Measurements from ENCODE around the gene MYO6.
"Not testable (repeated sequence)": the region's sequence is repeated elsewhere in the genome, so short reads cannot be mapped to it uniquely, and the experiment has no call there.

MYO6 gene

GRCh38 chr6:75748743-75749538 is at the start of gene MYO6:
Gene MYO6 (plus strand): TSS chr6:75749239. CDS start chr6:75817548, 68,309 bp downstream.
- peak; percentile 47 for DNase-seq

- DNase-seq = not testable (repeated sequence)
Observed at GRCh38 chr6:75708334-75708733, 40.7 kb upstream of the MYO6 start.

- no peak for DNase-seq
Observed at GRCh38 chr6:75711173-75711572, 37.9 kb upstream of the MYO6 start.

- no peak for DNase-seq
Observed at GRCh38 chr6:75719133-75719532, 29.9 kb upstream of the MYO6 start.

- DNase-seq = no peak
Observed at GRCh38 chr6:75723382-75723781, 25.7 kb upstream of the MYO6 start.

GRCh38 chr6:75727206-75727605 is 21.8 kb upstream of the MYO6 start:
- no peak for DNase-seq

- DNase-seq = not testable (repeated sequence)
Observed at GRCh38 chr6:75731029-75731428, 18.0 kb upstream of the MYO6 start.

GRCh38 chr6:75735491-75736186 is 13.4 kb upstream of the MYO6 start:
- no peak for DNase-seq

GRCh38 chr6:75743971-75744370 is 5.1 kb upstream of the MYO6 start:
- no peak for DNase-seq

GRCh38 chr6:75745404-75745803 is 3.6 kb upstream of the MYO6 start:
- DNase-seq = no peak

- DNase-seq = no peak
Observed at GRCh38 chr6:75746221-75746620, 2.8 kb upstream of the MYO6 start.

- DNase-seq = no peak
Observed at GRCh38 chr6:75747152-75747992, 1.7 kb upstream of the MYO6 start.

- DNase-seq = no peak
Observed at GRCh38 chr6:75748003-75748742, 866 bp upstream of the MYO6 start.

GRCh38 chr6:75751443-75751842 is 2.4 kb downstream of the MYO6 start:
- DNase-seq = no peak

- DNase-seq = no peak
Observed at GRCh38 chr6:75752365-75752764, 3.3 kb downstream of the MYO6 start.

GRCh38 chr6:75755704-75756103 is 6.7 kb downstream of the MYO6 start:
- no peak for DNase-seq

- no peak for DNase-seq
Observed at GRCh38 chr6:75757295-75757694, 8.3 kb downstream of the MYO6 start.

GRCh38 chr6:75758061-75758460 is 9.0 kb downstream of the MYO6 start:
- no peak for DNase-seq

GRCh38 chr6:75759207-75759606 is 10.2 kb downstream of the MYO6 start:
- no peak for DNase-seq

- DNase-seq = no peak
Observed at GRCh38 chr6:75760320-75760719, 11.3 kb downstream of the MYO6 start.

GRCh38 chr6:75761489-75761888 is 12.4 kb downstream of the MYO6 start:
- DNase-seq = no peak

GRCh38 chr6:75762063-75762462 is 13.0 kb downstream of the MYO6 start:
- DNase-seq = no peak

GRCh38 chr6:75766387-75766786 is 17.3 kb downstream of the MYO6 start:
- DNase-seq = no peak
